GDM1 (cell line): Measurements from ENCODE around the gene GCNT2.
"Not testable (repeated sequence)": the region's sequence is repeated elsewhere in the genome, so short reads cannot be mapped to it uniquely, and the experiment has no call there.

ENCODE experiments used
- DNase-seq: peaks from one replicate; lab custom pipeline; 2025; lab: John Stamatoyannopoulos, UW

GCNT2 gene

DNA sequence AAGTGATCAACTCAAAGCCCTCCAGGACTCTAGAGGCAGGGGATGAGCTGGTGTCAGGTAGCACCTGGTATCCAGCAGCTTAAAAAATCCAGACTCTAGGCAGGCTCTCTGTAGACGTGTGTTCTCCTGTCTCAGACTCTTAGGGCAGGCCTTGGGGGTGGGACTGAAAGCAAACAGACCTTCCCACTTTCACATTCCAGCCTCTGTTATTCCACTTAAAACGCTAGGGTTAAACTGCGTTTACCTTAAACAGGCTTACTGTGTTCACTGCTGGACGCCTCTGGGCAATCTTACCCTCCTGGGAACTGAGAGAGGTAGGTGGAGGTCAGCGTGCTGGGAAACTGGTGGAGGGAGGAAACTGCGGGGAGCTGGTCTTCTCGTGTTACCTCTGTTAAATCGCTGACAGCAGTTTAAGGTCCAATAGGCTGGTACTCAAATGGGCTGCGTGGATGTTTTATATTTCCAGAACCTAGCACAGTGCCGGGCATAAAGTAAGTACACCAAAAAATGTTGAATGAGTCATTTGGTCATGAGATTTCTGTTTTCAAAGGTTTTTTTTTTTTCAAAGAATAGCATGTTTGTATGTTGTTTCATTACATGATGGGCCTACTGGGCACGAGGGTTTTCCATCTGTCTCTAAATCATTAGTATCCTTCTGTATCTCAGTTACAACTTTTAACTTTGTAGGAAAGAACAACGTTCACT, at the start of gene GCNT2:
GCNT2 (plus strand) TSS at position 248 of the 705 bp plus-strand sequence. CDS start 7,561 bp downstream, outside the sequence.
- DNase-seq, result no peak

DNA sequence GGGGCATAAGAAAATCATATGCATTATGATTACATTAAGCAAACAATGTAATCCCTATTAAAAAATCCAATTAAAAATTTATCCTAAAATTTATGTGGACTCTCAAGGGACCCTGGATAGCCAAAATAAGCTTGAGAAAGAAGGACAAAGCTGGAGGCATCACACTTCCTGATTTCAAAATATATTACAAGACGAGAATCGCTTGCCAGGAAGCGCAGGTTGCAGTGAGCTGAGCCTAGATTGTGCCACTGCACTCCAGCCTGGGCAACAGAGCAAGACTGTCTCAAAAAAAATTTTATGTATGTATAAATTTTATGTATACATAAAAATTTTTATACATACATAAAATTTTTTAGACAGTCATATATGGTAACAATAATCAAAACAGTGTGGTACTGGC, 48.5 kb upstream of the GCNT2 start:
- DNase-seq, result no peak

DNA sequence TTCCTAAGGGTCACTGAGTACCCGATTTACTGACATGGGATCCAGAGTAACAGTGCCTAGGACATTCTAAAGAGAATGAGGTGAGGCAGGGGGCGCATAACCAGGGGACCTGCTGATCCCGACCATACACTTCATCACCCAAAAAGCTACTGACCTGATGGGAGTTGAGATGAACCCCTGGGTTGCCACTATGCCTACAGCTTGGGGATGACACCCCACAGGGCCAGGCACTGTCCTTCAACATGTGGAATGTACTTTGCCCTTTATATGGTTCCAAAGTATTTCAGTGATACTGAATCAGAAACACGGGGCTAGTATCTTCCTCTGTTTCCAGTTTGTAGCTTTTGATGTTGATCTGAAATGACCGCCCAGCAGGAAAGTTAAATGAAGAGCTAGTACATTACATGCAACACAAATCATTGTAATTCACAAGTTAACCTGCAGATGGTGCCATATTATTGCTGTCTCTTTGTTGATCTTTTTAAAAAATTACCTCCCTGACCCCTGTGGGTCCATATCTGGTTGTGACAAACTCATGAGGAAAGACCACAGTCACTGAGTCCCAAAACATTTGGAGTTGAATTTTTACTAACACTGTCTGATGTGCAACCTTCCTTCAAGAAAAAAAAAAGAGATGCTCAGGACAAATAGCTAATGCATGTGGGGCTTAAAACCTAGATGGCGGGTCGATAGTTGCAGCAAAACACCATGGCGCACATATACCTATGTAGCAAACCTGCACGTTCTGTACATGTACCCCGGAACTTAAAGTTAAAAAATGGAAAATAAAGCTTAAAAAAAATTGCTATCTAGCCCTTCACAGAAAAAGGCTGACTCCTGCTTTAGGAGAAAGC, 42.7 kb upstream of the GCNT2 start:
- DNase-seq, result no peak

DNA sequence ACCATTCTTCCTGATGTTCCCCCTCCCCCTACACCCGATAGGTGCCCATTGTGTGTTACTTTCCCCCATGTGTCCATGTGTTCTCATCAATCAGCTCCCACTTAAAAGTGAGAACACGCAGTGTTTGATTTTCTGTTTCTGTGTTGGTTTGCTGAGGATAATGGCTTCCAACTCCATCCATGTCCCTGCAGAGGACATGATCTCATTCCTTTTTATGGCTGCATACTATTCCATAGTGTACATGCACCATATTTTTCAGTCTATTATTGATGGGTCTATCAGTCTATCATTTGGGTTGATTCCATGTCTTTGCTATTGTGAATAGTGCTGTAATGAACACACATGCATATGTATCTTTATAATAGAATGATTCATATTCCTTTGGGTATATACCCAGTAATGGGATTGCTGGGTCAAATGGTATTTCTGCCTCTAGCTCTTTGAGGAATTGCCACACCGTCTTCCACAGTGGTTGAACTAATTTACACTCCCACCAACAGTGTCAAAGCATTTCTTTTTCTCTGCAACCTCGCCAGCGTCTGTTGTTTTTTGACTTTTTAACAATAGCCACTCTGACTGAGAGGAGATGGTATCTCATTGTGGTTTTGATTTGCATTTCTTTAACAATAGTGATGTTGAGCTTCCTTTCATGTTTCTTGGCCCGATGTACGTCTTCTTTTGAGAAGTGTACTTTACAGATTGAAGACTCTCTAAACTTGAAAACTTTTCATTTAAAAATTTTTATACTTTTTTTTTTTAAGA, 41.0 kb upstream of the GCNT2 start:
- DNase-seq, result no peak

DNA sequence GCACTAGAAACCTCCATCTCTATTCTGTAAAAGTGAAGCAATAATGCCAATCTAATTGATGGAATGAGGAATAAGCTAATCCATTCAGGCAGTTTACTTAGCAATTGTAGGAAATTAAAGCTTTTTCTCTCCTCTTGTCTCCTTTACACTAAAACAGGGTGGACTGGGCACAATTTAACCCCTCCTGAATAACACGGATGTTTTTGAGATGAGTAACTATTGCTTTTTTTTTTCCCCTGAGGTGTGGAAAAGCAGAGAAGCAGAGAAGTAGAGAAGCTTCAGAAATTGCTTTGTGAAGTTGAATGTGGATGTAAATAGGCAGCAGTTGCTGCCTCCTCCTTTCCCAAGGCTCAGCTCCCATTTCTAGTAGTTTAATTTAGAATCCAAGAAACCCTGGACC, 40.0 kb upstream of the GCNT2 start:
- DNase-seq, result no peak

DNA sequence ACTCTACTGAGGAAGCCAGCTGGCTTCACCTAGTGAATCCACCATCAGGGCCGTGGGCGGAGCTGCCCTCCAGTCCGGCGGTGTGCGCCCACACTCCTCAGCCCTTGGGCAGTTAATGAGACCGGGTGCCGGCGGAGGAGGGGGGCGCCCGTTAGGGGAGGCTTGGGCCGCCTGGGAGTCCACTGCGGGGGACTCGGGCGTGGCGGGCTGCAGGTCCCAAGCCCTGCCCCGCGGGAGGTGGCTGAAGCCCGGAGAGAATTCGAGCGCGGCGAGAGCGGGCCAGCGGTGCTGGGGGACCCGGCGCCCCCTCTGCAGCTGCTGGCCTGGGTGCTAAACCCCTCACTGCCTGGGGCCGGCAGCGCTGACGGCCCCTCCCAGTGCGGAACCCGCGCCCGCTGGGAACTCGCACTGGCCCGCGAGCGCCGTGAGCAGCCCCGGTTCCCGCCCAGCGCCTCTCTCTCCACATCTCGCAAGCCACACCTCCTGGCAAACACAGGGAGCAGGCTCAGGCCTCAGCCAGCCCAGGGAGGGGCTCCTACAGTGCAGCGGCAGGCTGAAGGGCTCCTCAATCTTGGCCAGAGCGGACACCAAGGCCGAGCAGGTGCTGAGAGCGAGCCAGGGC, 38.4 kb upstream of the GCNT2 start:
- DNase-seq, result no peak

DNA sequence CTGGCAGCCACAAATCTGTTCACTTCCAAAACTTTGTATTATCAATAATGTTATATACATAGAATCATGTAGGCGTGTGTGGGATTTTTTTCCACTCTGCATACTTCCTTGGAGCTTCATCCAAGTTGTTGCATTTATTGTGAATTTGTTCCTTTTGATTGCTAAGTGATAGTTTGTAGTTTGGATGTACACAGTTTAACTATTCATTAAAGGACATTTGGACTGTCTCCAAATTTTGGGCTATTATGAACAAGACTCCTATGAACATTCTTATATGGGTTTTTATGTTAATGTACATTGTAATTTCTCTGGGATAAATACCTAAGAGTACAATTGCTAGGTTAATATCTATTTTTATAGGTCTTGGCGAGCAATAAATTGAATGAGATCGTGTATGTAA, 36.2 kb upstream of the GCNT2 start:
- no peak for DNase-seq

DNA sequence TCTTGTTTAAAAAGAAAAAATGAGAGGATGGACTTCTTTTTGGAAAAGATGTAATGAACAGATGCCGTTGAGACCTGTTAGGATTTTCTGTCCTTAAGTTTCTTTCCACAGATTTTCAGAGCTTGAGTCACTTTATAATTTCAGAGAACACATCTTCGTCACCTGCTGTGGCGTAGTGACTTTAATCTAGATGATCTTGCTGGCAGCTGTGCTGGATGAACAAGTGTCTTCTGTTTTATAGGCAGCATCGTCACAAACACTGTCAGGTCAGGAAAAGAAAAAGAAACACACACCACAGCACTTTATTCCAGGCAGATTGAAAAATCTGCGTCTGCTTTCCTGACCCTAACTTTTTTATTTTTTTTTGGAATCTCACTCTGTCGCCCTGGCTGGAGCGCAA, 35.7 kb upstream of the GCNT2 start:
- no peak for DNase-seq

DNA sequence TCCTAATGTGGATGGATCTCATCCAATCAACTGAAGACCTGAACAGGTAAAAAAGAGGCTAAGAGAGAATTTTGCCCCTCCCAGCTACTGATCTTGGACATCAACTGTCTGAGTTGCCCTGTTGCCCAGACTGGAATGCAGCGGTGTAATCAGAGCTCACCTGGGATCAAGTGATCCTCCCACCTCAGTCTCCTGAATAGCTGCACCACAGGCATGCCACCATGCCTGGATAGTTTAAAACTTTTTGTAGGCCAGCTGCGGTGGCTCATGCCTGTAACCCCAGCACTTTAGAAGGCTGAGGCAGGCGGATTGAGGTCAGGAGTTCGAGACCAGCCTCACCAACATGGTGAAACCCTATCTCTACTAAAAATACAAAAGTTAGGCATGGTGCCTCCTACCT, 34.9 kb upstream of the GCNT2 start:
- DNase-seq, result no peak

DNA sequence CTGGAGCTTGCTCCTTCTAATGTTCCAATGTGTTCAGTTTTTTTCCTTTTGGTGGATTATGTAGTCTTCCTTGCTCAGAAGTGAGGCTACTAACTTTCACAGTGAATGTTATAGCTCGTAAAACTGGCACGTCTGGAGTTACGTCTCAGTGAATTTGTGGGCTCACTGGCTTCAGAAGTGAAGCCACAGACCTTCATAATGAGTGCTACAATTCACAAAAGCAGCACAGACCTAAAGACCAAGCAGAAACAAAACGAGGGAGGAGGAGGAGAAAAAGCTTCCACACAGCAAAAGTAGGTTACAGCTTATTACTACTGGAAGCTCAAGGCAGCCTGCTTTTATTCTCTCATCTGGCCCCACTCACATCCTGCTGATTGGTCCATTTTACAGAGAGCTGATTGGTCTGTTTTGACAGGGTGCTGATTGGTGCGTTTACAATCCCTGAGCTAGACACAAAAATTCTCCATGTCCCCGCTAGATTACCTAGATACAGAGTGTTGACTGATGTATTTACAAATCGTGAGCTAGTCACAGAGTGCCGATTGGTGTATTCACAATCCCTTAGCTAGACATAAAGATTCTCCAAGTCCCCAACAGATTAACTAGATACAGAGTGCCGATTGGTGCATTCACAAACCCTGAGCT, 34.1 kb upstream of the GCNT2 start:
- not testable (repeated sequence) for DNase-seq

DNA sequence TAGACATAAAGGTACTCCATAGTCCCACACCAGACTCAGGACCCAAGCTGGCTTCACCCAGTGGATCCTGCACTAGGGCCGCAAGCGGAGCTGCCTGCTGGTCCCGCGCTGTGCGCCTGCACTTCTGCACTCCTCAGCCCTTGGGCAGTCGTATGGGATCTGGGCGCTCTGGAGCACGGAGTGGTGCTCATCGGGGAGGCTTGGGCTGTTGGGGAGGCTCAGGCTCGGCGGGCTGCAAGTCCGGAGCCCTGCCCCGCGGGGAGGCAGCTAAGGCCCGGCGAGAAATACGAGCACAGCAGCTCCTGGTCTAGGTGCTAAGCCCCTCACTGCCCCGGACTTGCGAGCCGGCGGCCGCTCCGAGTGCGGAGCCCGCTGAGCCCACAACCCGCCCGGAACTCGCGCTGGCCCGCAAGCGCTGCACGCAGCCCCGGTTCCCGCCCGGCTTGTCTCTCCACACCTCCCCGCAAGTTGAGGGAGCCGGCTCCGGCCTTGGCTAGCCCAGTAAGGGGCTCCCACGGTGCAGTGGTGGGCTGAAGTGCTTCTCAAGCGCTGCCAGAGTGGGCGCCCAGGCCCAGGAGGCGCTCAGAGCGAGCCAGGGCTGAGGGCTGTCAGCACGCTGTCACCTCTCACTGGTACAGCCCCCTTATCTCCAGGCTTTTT, 33.4 kb upstream of the GCNT2 start:
- no peak for DNase-seq

DNA sequence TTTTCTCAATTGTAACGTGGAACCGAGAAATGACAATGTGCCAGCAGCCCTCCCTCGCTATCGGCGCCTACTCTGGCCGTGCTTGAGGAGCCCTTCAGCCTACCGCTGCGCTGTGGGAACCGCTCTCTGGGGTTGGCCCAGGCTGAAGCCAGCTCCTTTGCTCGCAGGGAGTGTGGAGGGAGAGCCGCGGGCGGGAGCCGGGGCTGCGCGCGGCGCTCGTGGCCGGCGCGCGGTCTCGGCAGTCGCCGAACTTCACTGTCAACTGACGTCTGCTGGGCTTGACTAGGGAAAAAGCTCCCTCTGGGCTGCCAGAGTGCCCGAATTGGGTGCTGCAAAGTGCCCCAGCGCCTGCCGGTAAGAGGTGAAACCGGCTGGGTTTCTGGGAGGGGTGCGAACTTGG, 29.7 kb upstream of the GCNT2 start:
- no peak for DNase-seq

DNA sequence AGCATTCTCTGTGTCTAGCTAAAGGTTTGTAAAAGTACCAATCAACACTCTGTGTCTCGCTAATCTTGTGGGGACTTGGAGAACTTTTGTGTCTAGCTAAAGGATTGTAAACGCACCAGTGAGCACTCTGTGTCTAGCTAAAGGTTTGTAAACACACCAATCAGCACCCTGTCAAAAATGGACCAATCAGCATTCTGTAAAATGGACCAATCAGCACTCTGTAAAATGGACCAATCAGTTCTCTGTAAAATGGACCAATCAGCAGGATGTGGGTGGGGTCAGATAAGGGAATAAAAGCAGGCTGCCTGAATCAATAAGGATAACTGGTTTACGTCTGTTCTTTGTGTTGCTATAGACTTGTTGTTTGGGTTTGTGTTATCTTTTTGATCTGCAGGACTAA, 29.2 kb upstream of the GCNT2 start:
- not testable (repeated sequence) for DNase-seq

DNA sequence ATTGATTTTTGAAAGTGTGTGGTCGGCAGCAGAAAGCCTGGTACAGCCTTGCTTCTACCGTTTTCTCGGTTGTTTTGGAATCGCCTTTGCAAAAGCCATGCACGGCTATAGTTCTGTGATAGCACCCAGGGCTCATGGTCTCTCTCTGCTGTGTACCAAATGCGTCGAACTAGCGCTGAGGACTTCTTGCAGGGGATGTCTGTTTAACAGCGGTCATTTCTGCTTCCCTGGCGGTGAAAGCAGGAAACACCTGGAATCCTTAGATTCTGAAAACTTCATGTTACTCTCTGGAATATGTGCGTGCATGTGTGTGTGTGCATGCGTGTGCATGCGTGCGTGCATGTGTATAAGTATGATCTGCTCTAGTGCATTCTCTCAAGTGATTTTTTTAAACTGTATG, 26.1 kb upstream of the GCNT2 start:
- no peak for DNase-seq

DNA sequence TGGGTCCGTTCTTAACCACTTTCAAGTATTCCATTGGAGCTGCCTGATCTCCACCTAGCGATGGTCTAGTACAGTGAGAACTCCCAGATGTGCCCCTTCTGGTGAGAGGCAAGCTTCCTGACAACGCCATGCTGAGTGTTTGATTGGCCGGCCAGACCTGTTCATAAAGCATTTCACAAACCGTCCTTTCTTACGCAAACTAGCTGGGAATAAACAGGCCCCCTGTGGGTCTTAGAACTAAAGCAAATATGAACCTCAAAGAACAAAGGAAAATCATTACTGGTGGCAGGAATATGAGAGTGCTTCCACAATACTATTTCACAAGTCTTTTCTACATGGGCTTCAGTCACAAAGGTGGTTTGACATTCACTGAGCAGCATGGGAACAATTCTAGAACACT, 15.6 kb upstream of the GCNT2 start:
- no peak for DNase-seq

DNA sequence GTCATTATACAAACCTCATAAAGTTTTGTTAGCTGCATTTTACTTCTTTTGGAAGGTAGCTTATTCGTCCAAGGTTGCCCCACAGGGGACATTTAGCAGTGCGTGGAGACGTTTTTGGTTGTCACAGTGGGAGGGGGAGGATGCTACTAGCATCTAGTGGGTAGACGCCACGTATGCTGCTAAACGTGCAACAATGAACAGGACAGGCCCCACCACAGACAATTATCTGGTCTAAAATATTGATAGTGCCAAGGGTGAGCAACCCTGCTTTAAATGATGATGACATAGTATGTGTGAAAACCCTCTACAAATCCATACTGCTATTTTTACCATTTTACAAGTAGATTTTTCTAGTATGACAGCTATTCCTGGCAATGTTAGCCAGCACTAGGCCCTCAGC, 13.9 kb upstream of the GCNT2 start:
- DNase-seq, result no peak

DNA sequence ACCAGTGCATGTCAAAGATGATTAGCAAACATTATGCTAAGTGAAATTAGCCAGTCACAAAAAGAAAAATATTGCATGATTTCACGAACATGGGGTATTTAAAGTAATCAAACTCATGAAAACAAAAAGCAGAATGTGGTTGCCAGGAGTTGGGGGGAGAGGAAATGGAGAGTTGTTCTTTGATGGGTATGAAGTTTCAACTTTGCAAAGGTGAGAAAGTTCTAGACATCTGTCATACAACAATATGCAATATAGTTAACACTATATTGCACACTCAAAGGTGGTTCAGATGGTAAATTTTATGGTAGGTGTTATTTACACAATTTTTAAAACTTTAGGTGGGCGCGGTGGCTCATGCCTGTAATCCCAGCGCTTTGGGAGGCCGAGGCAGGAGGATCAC, 13.4 kb upstream of the GCNT2 start:
- no peak for DNase-seq

DNA sequence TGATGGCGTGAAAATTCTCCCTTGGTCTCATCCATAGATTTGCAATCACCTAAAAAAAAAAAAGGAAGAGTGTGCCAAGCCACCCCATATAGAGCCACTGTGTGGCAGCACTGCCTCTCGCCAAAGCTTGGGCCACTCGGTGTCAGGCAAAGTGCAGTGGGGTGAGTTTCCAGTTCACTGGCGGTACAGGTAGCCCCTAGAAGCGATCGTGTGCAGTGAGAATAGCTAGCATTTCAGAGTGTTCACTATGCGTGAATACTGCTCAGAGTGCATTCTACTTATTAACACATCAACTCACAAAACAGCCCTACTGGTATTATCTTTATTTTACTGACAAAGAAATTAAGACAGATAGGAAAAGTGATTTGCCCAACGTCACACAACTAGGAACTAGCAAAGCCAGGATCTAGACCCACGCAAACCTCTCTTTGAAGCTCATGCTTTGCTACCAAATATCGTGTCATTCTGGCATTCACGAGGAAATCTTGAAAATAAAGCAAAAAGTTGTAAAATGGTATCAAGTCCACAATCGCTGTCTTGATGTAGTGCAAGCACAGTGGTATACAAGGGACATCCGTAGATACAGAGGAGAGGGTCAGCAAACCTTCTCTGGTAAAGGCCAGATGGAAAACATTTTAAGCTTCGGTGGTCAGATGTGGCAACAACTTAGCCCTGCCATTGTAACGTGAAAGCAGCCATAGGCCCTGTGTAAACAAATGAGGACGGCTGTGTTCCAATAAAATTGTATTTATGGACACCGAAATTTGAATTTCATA, 10.4 kb upstream of the GCNT2 start:
- peak; percentile 43 for DNase-seq

DNA sequence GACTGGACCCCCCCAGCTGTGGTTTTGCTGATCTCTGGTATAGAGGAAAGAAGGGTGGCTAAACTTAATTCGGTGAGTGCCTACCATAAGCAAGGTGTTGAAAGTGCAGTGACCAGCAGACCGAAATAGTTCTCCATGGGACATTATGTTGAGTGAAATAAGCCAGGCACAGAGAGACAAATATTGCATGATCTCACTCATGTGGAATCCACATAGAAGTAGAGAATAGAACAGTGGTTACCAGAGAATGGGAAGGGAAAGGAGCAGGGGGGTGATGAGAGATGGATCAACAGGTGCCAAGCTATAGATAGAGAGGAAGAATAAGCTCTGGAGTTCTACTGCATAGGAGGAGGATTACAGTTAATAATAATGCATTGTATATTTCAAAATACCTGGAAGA, 9.7 kb upstream of the GCNT2 start:
- no peak for DNase-seq

DNA sequence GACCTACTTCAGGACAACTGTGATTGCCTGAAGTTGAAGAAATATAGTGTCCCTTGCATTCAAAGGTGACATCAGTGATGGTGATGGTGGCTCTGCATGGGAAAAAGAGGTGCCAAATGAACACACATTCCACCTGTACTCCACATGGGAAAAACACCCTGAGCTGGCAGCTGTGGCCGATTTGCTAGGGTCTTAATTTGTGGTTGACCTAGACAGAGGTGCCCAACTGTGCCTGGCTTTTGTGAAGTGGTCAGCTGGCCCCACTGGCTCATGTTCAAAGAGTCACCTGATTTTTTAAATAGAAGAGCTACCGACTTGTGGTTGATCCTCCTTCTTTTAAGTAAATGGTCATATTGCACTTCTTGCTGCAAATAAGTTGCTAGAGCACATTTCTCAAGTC, 7.6 kb upstream of the GCNT2 start:
- no peak for DNase-seq
